ENCODE measurements around the gene RPL11. TPM values are rescaled to one million over a fixed set of nuclear protein-coding genes. Genes with fewer than 3 reads are reported as not detected.

The RPL11 gene
- total RNA-seq, 4 donors from 2014 or later = 302 to 593 (median 504) TPM

GRCh38 chr1:23651069-23651808, 40.4 kb upstream of the RPL11 start:
- ATAC-seq (peak; percentile 84 to 93), DNase-seq (peak; percentile 41 to 76)

GRCh38 chr1:23657659-23658275, 33.8 kb upstream of the RPL11 start:
- peak in 1 of 2 donors; percentile 21 for DNase-seq
- H3K4me1 ChIP-seq = no peaks in the 10 kb centered on the region
- no peak for TF ChIP-seq POLR2A (IDR thresholded peaks at IDR 0.05)
- peak; percentile 34 to 73 (median 46) for TF ChIP-seq CTCF (IDR thresholded peaks at IDR 0.05 in 4 of 5, conservative IDR thresholded peaks at IDR 0.05 in 1 of 5)
- in situ Hi-C loops (cut with MboI; ENCODE audit: low sequenced_read_pairs in 4 of 4) (no loop called here), intact Hi-C loops (cut with DNase I; ENCODE audit: low total_unique reads) (no loop called here)
- no peaks in the 10 kb centered on the region for H3K9me3 ChIP-seq
- H3K4me3 ChIP-seq = no peak overlapping the region
- H3K27me3 ChIP-seq = no peaks in the 10 kb centered on the region
- peak in 1 of 2 donors; percentile 56 for ATAC-seq
- no peaks in the 10 kb centered on the region for H3K36me3 ChIP-seq
- H3K27ac ChIP-seq = no peak overlapping the region

More at GRCh38 chr1:23651069-23651808, 40.4 kb upstream of the RPL11 start:
- Histone ChIP-seq H3K27ac (peak overlapping the region; percentile 37 to 67 (median 52)), H3K4me1 (peaks cover 8 to 16% of the 10 kb centered on the region in 2 donors), H3K27me3 (no peaks in the 10 kb centered on the region), H3K36me3 (no peaks in the 10 kb centered on the region), H3K4me3 (no peak overlapping the region), H3K9me3 (no peaks in the 10 kb centered on the region)
- in situ Hi-C loops (cut with MboI; ENCODE audit: low sequenced_read_pairs in 4 of 4) (no loop called here), intact Hi-C loops (cut with DNase I; ENCODE audit: low total_unique reads) (no loop called here)
- no peak for TF ChIP-seq POLR2A (IDR thresholded peaks at IDR 0.05)
- TF ChIP-seq CTCF (IDR thresholded peaks at IDR 0.05 in 4 of 5, conservative IDR thresholded peaks at IDR 0.05 in 1 of 5) = no peak

GRCh38 chr1:23660671-23661070, 30.9 kb upstream of the RPL11 start:
- Histone ChIP-seq H3K36me3 (no peaks in the 10 kb centered on the region), H3K4me3 (no peak overlapping the region), H3K9me3 (no peaks in the 10 kb centered on the region), H3K27me3 (no peaks in the 10 kb centered on the region), H3K27ac (no peak overlapping the region), H3K4me1 (no peaks in the 10 kb centered on the region)
- intact Hi-C loops (cut with DNase I; ENCODE audit: low total_unique reads) (no loop called here), in situ Hi-C loops (cut with MboI; ENCODE audit: low sequenced_read_pairs in 4 of 4) (no loop called here)
- no peak for TF ChIP-seq CTCF (IDR thresholded peaks at IDR 0.05 in 4 of 5, conservative IDR thresholded peaks at IDR 0.05 in 1 of 5)
- TF ChIP-seq POLR2A (IDR thresholded peaks at IDR 0.05) = no peak
- ATAC-seq = no peak
- DNase-seq = no peak

- Histone ChIP-seq H3K9me3 (no peaks in the 10 kb centered on the region), H3K27ac (no peak overlapping the region), H3K36me3 (no peaks in the 10 kb centered on the region), H3K27me3 (no peaks in the 10 kb centered on the region), H3K4me1 (no peaks in the 10 kb centered on the region), H3K4me3 (no peak overlapping the region)
- TF ChIP-seq POLR2A (IDR thresholded peaks at IDR 0.05) (no peak), CTCF (IDR thresholded peaks at IDR 0.05 in 4 of 5, conservative IDR thresholded peaks at IDR 0.05 in 1 of 5) (no peak)
- intact Hi-C loops (cut with DNase I; ENCODE audit: low total_unique reads) (no loop called here), in situ Hi-C loops (cut with MboI; ENCODE audit: low sequenced_read_pairs in 4 of 4) (no loop called here)
- ATAC-seq = no peak
- no peak for DNase-seq
These were observed 29.7 kb upstream of the RPL11 start for GRCh38 chr1:23661887-23662286.

Measured in gastrocnemius medialis (tissue), 4 donors.